Activated CD4-positive, alpha-beta T cell treated with anti-CD3 and anti-CD28 coated beads for 36 hours (primary cell): ENCODE measurements around the gene SBSN. TPM values are rescaled to one million over a fixed set of nuclear protein-coding genes. Genes with fewer than 3 reads are reported as not detected.
A peak's percentile ranks its signal among the peaks of the same experiment; 100 is the strongest.

Experiments used
- ATAC-seq: fragments of 200-7000 bp; cut with Tn5 transposase; one replicate; pipeline ENCODE4 v1.10.0; 2021; ENCODE audit warnings: mild to moderate bottlenecking, moderate library complexity
- CTCF ChIA-PET: fragments of 350-600 bp; sonication (Branson Sonifier 250); formaldehyde crosslinking; loops from one replicate; lab custom pipeline; 2021; ENCODE audit warnings: antibody characterized with exemption; lab: Charles Lee
- POLR2A ChIA-PET: fragments of 350-600 bp; sonication (Branson Sonifier 250); formaldehyde crosslinking; loops from one replicate; lab custom pipeline; 2021; ENCODE audit warnings: antibody characterized with exemption, inconsistent platforms; lab: Charles Lee
- DNase-seq: peaks from one replicate; pipeline ENCODE4 v3.0.0-alpha.2; 2020
- H3K27ac Mint-ChIP-seq: one replicate; pipeline ENCODE4 v1.8.0; 2021; ENCODE audit warnings: mixed read lengths
- H3K27me3 Mint-ChIP-seq: one replicate; pipeline ENCODE4 v1.8.0; 2021; ENCODE audit warnings: mixed read lengths
- H3K36me3 Mint-ChIP-seq: one replicate; pipeline ENCODE4 v1.8.0; 2021; ENCODE audit warnings: low read depth, mixed read lengths
- H3K4me1 Mint-ChIP-seq: one replicate; pipeline ENCODE4 v1.8.0; 2021; ENCODE audit warnings: mixed read lengths
- H3K4me3 Mint-ChIP-seq: one replicate; pipeline ENCODE4 v1.8.0; 2021; ENCODE audit warnings: mild to moderate bottlenecking, moderate library complexity, mixed read lengths
- H3K9me3 Mint-ChIP-seq: one replicate; pipeline ENCODE4 v1.8.0; 2021; ENCODE audit warnings: low read depth, mixed read lengths
- intact Hi-C, 2 experiments: fragments of 100-400 bp; cut with DNase I in 1 of 2; cut with micrococcal nuclease in 1 of 2; formaldehyde crosslinking; loops; one replicate each; pipeline versions ENCODE4 v1.14.2 to v1.15.1; 2022 to 2024; cut with DNase I, micrococcal nuclease
- total RNA-seq, 2 experiments: library from RNA; stranded (reverse); gene quantifications; one replicate each; pipeline ENCODE4 v1.2.3, GENCODE V29; 2021

Gene SBSN
- total RNA-seq, 2 experiments from 2014 or later = not detected

- Mint-ChIP-seq H3K4me3 (no peak overlapping the region), H3K36me3 (no peaks in the 10 kb centered on the region), H3K27me3 (peaks cover 45% of the 10 kb centered on the region), H3K4me1 (peaks cover 8% of the 10 kb centered on the region), H3K9me3 (no peaks in the 10 kb centered on the region), H3K27ac (no peak overlapping the region)
- POLR2A ChIA-PET = no interaction called here
- intact Hi-C loops = no loop called here
- DNase-seq = no peak
- CTCF ChIA-PET = interaction anchor here (0.7 to 3.0 kb wide), 2 partner anchors 11 to 91 kb away, joined by 3 to 18 read pairs; no protein-coding TSS in a partner anchor
- no peak for ATAC-seq
Observed at GRCh38 chr19:35560271-35560670, 32.2 kb upstream of the SBSN start.

- Mint-ChIP-seq H3K27ac (no peak overlapping the region), H3K4me1 (peaks cover 8% of the 10 kb centered on the region), H3K4me3 (no peak overlapping the region), H3K27me3 (peaks cover 44% of the 10 kb centered on the region), H3K36me3 (no peaks in the 10 kb centered on the region), H3K9me3 (no peaks in the 10 kb centered on the region)
- intact Hi-C loops = no loop called here
- no peak for DNase-seq
- CTCF ChIA-PET = interaction anchor here (3.0 kb wide), 1 partner anchor 11 kb away, joined by 18 read pairs; no protein-coding TSS in a partner anchor
- ATAC-seq = no peak
- POLR2A ChIA-PET = no interaction called here
Observed at GRCh38 chr19:35559781-35560180, 31.7 kb upstream of the SBSN start.

- Mint-ChIP-seq H3K4me1 (peaks cover 8% of the 10 kb centered on the region), H3K27ac (no peak overlapping the region), H3K27me3 (peaks cover 44% of the 10 kb centered on the region), H3K36me3 (no peaks in the 10 kb centered on the region), H3K9me3 (no peaks in the 10 kb centered on the region), H3K4me3 (no peak overlapping the region)
- POLR2A ChIA-PET = no interaction called here
- intact Hi-C loops = no loop called here
- DNase-seq (no peak), ATAC-seq (no peak)
- CTCF ChIA-PET = interaction anchor here (3.0 kb wide), 1 partner anchor 10 kb away, joined by 18 read pairs; no protein-coding TSS in a partner anchor
Observed at GRCh38 chr19:35559281-35559659, 31.2 kb upstream of the SBSN start.

- ChIA-PET POLR2A (interaction anchor here (0.7 kb wide), 1 partner anchor 39 kb away, joined by 3 read pairs; no protein-coding TSS in a partner anchor), CTCF (interaction anchor here (0.8 to 3.0 kb wide), 2 partner anchors 10 to 48 kb away, joined by 3 to 18 read pairs; no protein-coding TSS in a partner anchor)
- ATAC-seq (no peak), DNase-seq (no peak)
- intact Hi-C loops = no loop called here
- Mint-ChIP-seq H3K36me3 (no peaks in the 10 kb centered on the region), H3K4me3 (no peak overlapping the region), H3K27me3 (peaks cover 44% of the 10 kb centered on the region), H3K27ac (no peak overlapping the region), H3K9me3 (no peaks in the 10 kb centered on the region), H3K4me1 (peaks cover 8% of the 10 kb centered on the region)
Observed at GRCh38 chr19:35558400-35559280, 30.5 kb upstream of the SBSN start.

- ChIA-PET CTCF (interaction anchor here (0.6 to 3.0 kb wide), 5 partner anchors 9 to 373 kb away, joined by 3 to 18 read pairs (median 3); no protein-coding TSS in a partner anchor), POLR2A (interaction anchor here (0.7 kb wide), 1 partner anchor 40 kb away, joined by 3 read pairs; no protein-coding TSS in a partner anchor)
- Mint-ChIP-seq H3K27ac (no peak overlapping the region), H3K4me3 (peak overlapping the region; percentile 63), H3K9me3 (no peaks in the 10 kb centered on the region), H3K36me3 (no peaks in the 10 kb centered on the region), H3K27me3 (peaks cover 38% of the 10 kb centered on the region), H3K4me1 (peaks cover 8% of the 10 kb centered on the region)
- DNase-seq (peak; percentile 75), ATAC-seq (peak; percentile 78)
- intact Hi-C loops = no loop called here
Observed at GRCh38 chr19:35557539-35558399, 29.7 kb upstream of the SBSN start.

- H3K4me1 Mint-ChIP-seq = peaks cover 8% of the 10 kb centered on the region
- H3K9me3 Mint-ChIP-seq = no peaks in the 10 kb centered on the region
- ChIA-PET CTCF (interaction anchor here (0.6 to 3.0 kb wide), 5 partner anchors 8 to 374 kb away, joined by 3 to 18 read pairs (median 4); no protein-coding TSS in a partner anchor), POLR2A (no interaction called here)
- H3K27me3 Mint-ChIP-seq = peaks cover 33% of the 10 kb centered on the region
- peak overlapping the region; percentile 26 for H3K4me3 Mint-ChIP-seq
- ATAC-seq (no peak), DNase-seq (no peak)
- no peak overlapping the region for H3K27ac Mint-ChIP-seq
- H3K36me3 Mint-ChIP-seq = no peaks in the 10 kb centered on the region
- intact Hi-C loops = no loop called here
Observed at GRCh38 chr19:35556846-35557538, 28.9 kb upstream of the SBSN start.

- Mint-ChIP-seq H3K4me1 (peaks cover 8% of the 10 kb centered on the region), H3K27ac (no peak overlapping the region), H3K27me3 (peaks cover 27% of the 10 kb centered on the region), H3K4me3 (no peak overlapping the region), H3K36me3 (no peaks in the 10 kb centered on the region), H3K9me3 (no peaks in the 10 kb centered on the region)
- ChIA-PET POLR2A (no interaction called here), CTCF (interaction anchor here (0.7 to 2.5 kb wide), 7 partner anchors 9 to 97 kb away, joined by 3 to 8 read pairs (median 4); no protein-coding TSS in a partner anchor)
- intact Hi-C loops = no loop called here
- ATAC-seq = no peak
- no peak for DNase-seq
Observed at GRCh38 chr19:35556025-35556590, 28.0 kb upstream of the SBSN start.

- Mint-ChIP-seq H3K9me3 (no peaks in the 10 kb centered on the region), H3K27me3 (peaks cover 20% of the 10 kb centered on the region), H3K4me1 (peaks cover 8% of the 10 kb centered on the region), H3K4me3 (no peak overlapping the region), H3K27ac (no peak overlapping the region), H3K36me3 (peaks cover 5% of the 10 kb centered on the region)
- DNase-seq (no peak), ATAC-seq (no peak)
- ChIA-PET CTCF (interaction anchor here (0.7 to 2.5 kb wide), 6 partner anchors 37 to 333 kb away, joined by 3 to 8 read pairs (median 4); no protein-coding TSS in a partner anchor), POLR2A (no interaction called here)
- intact Hi-C loops = no loop called here
Observed at GRCh38 chr19:35555301-35556005, 27.3 kb upstream of the SBSN start.

- POLR2A ChIA-PET = no interaction called here
- Mint-ChIP-seq H3K27ac (no peak overlapping the region), H3K9me3 (no peaks in the 10 kb centered on the region), H3K4me1 (peaks cover 11% of the 10 kb centered on the region), H3K27me3 (peaks cover 10% of the 10 kb centered on the region), H3K36me3 (peaks cover 10% of the 10 kb centered on the region), H3K4me3 (no peak overlapping the region)
- intact Hi-C loops = no loop called here
- CTCF ChIA-PET = no interaction called here
- DNase-seq (no peak), ATAC-seq (no peak)
Observed at GRCh38 chr19:35554076-35554475, 26.0 kb upstream of the SBSN start.

- intact Hi-C loops = no loop called here
- ATAC-seq = no peak
- DNase-seq = no peak
- POLR2A ChIA-PET = no interaction called here
- Mint-ChIP-seq H3K36me3 (peaks cover 12% of the 10 kb centered on the region), H3K27ac (no peak overlapping the region), H3K4me1 (peaks cover 13% of the 10 kb centered on the region), H3K9me3 (no peaks in the 10 kb centered on the region), H3K27me3 (peaks cover 6% of the 10 kb centered on the region), H3K4me3 (no peak overlapping the region)
- CTCF ChIA-PET = no interaction called here
Observed at GRCh38 chr19:35553385-35554000, 25.4 kb upstream of the SBSN start.
